LHCN-M2 (cell line): Measurements from ENCODE around the gene RBM20. TPM values are rescaled to one million over a fixed set of nuclear protein-coding genes. Genes with fewer than 3 reads are reported as not detected.
"Not testable (repeated sequence)": the region's sequence is repeated elsewhere in the genome, so short reads cannot be mapped to it uniquely, and the experiment has no call there.

ENCODE experiments used
- DNase-seq: peaks from one replicate; pipeline ENCODE4 v3.0.0-alpha.2; 2012; ENCODE audit warnings: low read depth
- total RNA-seq: library from RNA; depleted of rRNA; stranded (reverse); fragments of >200 nt; gene quantifications from 2 replicates; pipeline ENCODE4 v1.2.3, GENCODE V29; 2014

Gene RBM20
- total RNA-seq, 1 experiment from 2014 or later = 0.57 TPM

- DNase-seq = no peak
These were observed 118.1 kb downstream of the RBM20 start for GRCh38 chr10:110762109-110762848.

GRCh38 chr10:110762849-110763211 is 118.7 kb downstream of the RBM20 start:
- DNase-seq = no peak

GRCh38 chr10:110764378-110764777 is 120.2 kb downstream of the RBM20 start:
- no peak for DNase-seq

- DNase-seq = no peak
These were observed 120.8 kb downstream of the RBM20 start for GRCh38 chr10:110764793-110765512.

GRCh38 chr10:110765513-110766319 is 121.6 kb downstream of the RBM20 start:
- DNase-seq = no peak

GRCh38 chr10:110767601-110768000 is 123.5 kb downstream of the RBM20 start:
- not testable (repeated sequence) for DNase-seq

GRCh38 chr10:110770243-110770642 is 126.1 kb downstream of the RBM20 start:
- no peak for DNase-seq

GRCh38 chr10:110771486-110771885 is 127.3 kb downstream of the RBM20 start:
- no peak for DNase-seq

- no peak for DNase-seq
These were observed 127.9 kb downstream of the RBM20 start for GRCh38 chr10:110771991-110772390.

GRCh38 chr10:110772454-110773025 is 128.4 kb downstream of the RBM20 start:
- DNase-seq = no peak

GRCh38 chr10:110773693-110774068 is 129.5 kb downstream of the RBM20 start:
- no peak for DNase-seq

GRCh38 chr10:110774069-110775019 is 130.2 kb downstream of the RBM20 start:
- peak; percentile 91 for DNase-seq

GRCh38 chr10:110775020-110775375 is 130.9 kb downstream of the RBM20 start:
- no peak for DNase-seq

GRCh38 chr10:110775406-110775805 is 131.3 kb downstream of the RBM20 start:
- DNase-seq = no peak

- no peak for DNase-seq
These were observed 132.9 kb downstream of the RBM20 start for GRCh38 chr10:110777017-110777416.

GRCh38 chr10:110777661-110778060 is 133.5 kb downstream of the RBM20 start:
- DNase-seq = no peak

- DNase-seq = no peak
These were observed 134.1 kb downstream of the RBM20 start for GRCh38 chr10:110778211-110778610.

GRCh38 chr10:110779489-110779888 is 135.4 kb downstream of the RBM20 start:
- DNase-seq = no peak

GRCh38 chr10:110780704-110781103 is 136.6 kb downstream of the RBM20 start:
- no peak for DNase-seq

- peak; percentile 60 for DNase-seq
These were observed 137.0 kb downstream of the RBM20 start for GRCh38 chr10:110781139-110781538.

GRCh38 chr10:110782616-110783015 is 138.5 kb downstream of the RBM20 start:
- no peak for DNase-seq
